GM12875 (cell line): Measurements from ENCODE around the gene BMAL2.

ENCODE experiments used
- H3K4me3 ChIP-seq: one replicate; pipeline ENCODE4 v1.5.1; 2011; ENCODE audit warnings: low read depth, low read length, control low read depth
- TF ChIP-seq, protein P1 (sequence below): IDR thresholded peaks from 2 replicates; pipeline ENCODE4 v1.5.1; 2011; ENCODE audit warnings: low read depth, mild to moderate bottlenecking, control low read depth, inconsistent platforms, low read length, moderate library complexity, borderline replicate concordance; ENCODE audit not compliant: insufficient read depth

BMAL2 gene

DNA sequence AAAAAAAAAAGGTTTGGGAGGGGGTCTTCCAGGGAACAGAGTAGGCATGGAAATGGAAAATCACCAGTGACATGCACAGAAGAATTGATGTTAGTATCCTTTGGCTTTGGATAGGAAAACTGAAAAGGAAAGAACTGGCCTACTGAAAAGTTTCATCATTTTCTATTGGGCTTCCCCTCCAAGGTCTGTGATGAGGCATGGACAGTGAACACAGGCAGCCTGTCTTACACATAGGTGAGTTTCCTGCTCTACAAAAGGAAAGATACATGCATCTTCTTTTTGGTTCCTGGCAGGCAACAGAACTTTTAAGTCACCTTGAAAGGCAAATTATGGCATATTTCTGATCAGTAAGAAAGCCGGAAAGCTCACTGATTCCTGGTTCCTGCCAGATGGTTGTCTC is 5.8 kb downstream of the BMAL2 start:
- TF ChIP-seq, protein P1, sequence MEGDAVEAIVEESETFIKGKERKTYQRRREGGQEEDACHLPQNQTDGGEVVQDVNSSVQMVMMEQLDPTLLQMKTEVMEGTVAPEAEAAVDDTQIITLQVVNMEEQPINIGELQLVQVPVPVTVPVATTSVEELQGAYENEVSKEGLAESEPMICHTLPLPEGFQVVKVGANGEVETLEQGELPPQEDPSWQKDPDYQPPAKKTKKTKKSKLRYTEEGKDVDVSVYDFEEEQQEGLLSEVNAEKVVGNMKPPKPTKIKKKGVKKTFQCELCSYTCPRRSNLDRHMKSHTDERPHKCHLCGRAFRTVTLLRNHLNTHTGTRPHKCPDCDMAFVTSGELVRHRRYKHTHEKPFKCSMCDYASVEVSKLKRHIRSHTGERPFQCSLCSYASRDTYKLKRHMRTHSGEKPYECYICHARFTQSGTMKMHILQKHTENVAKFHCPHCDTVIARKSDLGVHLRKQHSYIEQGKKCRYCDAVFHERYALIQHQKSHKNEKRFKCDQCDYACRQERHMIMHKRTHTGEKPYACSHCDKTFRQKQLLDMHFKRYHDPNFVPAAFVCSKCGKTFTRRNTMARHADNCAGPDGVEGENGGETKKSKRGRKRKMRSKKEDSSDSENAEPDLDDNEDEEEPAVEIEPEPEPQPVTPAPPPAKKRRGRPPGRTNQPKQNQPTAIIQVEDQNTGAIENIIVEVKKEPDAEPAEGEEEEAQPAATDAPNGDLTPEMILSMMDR, result no peak
- H3K4me3 ChIP-seq, result no peak overlapping the region

- no peak overlapping the region for H3K4me3 ChIP-seq
- TF ChIP-seq, protein P1, result no peak
Observed at GRCh38 chr12:27340971-27341370, 8.3 kb downstream of the BMAL2 start.

- TF ChIP-seq, protein P1, result no peak
- H3K4me3 ChIP-seq, result no peak overlapping the region
Observed at GRCh38 chr12:27342536-27342935, 9.9 kb downstream of the BMAL2 start.

DNA sequence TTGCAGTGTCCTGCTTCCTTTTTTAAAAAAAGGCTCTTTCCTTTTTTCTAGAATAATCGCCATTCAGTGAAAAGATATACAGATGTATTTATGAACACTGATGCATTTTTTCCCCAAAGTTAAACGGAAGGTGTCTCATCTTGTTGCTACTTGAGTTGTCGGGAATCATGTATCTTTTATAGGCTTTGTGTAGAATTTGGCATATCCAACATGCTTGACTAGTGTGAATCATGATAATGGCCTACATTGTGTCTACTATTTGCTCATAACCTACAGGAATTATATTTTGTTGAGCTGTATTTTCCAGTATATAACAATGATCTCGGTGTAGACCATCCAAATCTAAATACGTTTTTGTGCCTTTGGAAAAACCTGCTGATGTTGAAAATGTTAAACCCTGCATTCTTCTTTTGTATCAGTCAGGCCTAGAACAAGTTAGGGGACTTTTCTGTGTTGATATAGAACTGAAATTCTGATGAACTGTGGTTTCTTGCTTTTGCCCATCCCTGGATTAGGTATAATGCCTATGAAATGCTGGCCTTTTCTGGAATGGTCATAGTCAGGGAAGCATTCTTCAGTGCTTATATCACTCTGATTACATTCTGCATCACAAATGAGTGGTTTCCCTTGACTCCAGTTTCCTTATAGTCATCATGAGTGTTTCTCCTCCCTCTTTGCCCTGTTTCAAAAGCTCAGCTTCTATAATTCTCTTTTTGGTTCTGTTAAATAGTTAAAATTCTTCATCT is 10.8 kb downstream of the BMAL2 start:
- TF ChIP-seq, protein P1, result no peak
- no peak overlapping the region for H3K4me3 ChIP-seq

DNA sequence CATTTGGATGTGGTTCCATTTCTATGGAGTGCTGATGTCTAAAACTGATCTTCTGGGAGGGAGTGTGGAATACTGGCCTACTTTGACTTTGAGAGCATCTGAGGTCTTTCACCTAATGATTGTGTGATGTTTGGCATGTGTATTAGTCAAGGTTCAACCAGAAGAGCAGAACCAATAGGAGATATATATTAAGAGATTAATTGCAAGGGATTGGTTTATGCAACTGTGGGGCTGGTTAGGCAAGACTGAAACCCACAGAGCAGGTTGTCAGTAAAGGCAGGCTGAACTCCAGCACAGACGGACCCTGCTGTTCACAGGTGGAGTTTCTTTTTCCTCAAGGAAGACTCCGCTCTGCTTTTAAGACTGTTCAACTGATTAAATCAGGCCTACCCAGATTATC is 11.6 kb downstream of the BMAL2 start:
- no peak overlapping the region for H3K4me3 ChIP-seq
- TF ChIP-seq, protein P1, result no peak

DNA sequence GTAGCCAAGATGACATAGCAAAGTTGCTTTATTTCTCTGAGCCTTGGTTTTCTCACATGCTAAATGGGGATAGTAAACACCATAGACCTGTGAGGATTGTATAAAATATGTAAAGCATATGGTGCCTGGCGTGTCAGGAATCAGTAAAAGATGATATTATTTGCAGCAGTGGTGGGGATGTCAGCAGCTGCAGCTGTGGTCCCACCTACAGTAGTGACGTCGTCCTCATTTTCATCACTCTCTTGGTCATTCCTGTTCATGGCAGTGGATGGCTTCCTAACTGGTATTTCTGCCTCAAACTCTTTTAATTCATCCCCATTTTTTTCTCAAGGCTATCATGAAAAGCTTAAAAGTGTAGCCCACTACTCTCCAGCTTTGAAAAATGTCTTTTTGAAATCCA is 12.1 kb downstream of the BMAL2 start:
- H3K4me3 ChIP-seq, result no peak overlapping the region
- TF ChIP-seq, protein P1, result no peak

GRCh38 chr12:27345376-27345775 is 12.7 kb downstream of the BMAL2 start:
- no peak overlapping the region for H3K4me3 ChIP-seq

More at GRCh38 chr12:27345376-27345775, 12.7 kb downstream of the BMAL2 start:
- TF ChIP-seq, protein P1, result no peak
